BJ (cell line): Measurements from ENCODE around the gene VSIG8. TPM values are rescaled to one million over a fixed set of nuclear protein-coding genes. Genes with fewer than 3 reads are reported as not detected.

ENCODE experiments used
- CTCF ChIA-PET: fragments of 350-600 bp; formaldehyde crosslinking; extraction: SDS; loops from one replicate; lab custom pipeline; 2021; ENCODE audit warnings: antibody characterized with exemption, inconsistent platforms; lab: Yijun Ruan, JAX
- POLR2A ChIA-PET: fragments of 300-600 bp; sonication (Branson Sonifier 250); formaldehyde crosslinking; extraction: SDS; loops from one replicate; lab custom pipeline; 2021; ENCODE audit warnings: antibody characterized with exemption; lab: Charles Lee
- DNase-seq: peaks from one replicate; pipeline ENCODE4 v3.0.0-alpha.2; 2011; ENCODE audit warnings: low read depth
- H3K27me3 ChIP-seq: 2 replicates; pipeline ENCODE4 v1.6.0; 2011; ENCODE audit warnings: low read length; ENCODE audit not compliant: control insufficient read depth, insufficient read depth
- H3K36me3 ChIP-seq: 2 replicates; pipeline ENCODE4 v1.5.1; 2011; ENCODE audit warnings: low read length; ENCODE audit not compliant: control insufficient read depth, insufficient read depth
- H3K4me3 ChIP-seq: 2 replicates; pipeline ENCODE4 v1.5.1; 2011; ENCODE audit warnings: low read depth, mild to moderate bottlenecking, control low read depth, low read length
- CTCF ChIP-seq: IDR thresholded peaks from 2 replicates; pipeline ENCODE4 v1.5.1; 2011; ENCODE audit warnings: low read depth, mild to moderate bottlenecking, control low read depth, inconsistent platforms, low read length, moderate library complexity; ENCODE audit not compliant: insufficient read depth
- polyA plus RNA-seq: library from polyadenylated mRNA; depleted of rRNA; stranded (reverse); fragments of >200 nt; gene quantifications from 2 replicates; pipeline ENCODE4 v1.2.3, GENCODE V29; 2011

VSIG8 gene
- polyA plus RNA-seq, 1 experiment = not detected

- Histone ChIP-seq H3K4me3 (no peak overlapping the region), H3K27me3 (no peaks in the 10 kb centered on the region), H3K36me3 (no peaks in the 10 kb centered on the region)
- CTCF ChIA-PET = interaction anchor here (1.1 to 2.2 kb wide), 7 partner anchors 8 to 176 kb away, joined by 3 to 17 read pairs (median 4); no protein-coding TSS in a partner anchor
- no peak for DNase-seq
- TF ChIP-seq CTCF = no peak
- POLR2A ChIA-PET = no interaction called here
Observed at GRCh38 chr1:159831412-159832141, 30.9 kb downstream of the VSIG8 start.

- no peak for DNase-seq
- TF ChIP-seq CTCF = no peak
- no peaks in the 10 kb centered on the region for H3K27me3 ChIP-seq
- ChIA-PET CTCF (interaction anchor here (1.4 to 1.8 kb wide), 4 partner anchors 20 to 63 kb away, joined by 5 to 8 read pairs (median 6); no protein-coding TSS in a partner anchor), POLR2A (interaction anchor here (0.9 kb wide), 1 partner anchor 23 kb away, joined by 4 read pairs; no protein-coding TSS in a partner anchor)
- H3K36me3 ChIP-seq = no peaks in the 10 kb centered on the region
- H3K4me3 ChIP-seq = no peak overlapping the region
Observed at GRCh38 chr1:159830722-159831121, 31.7 kb downstream of the VSIG8 start.

GRCh38 chr1:159829822-159830465 lies 32.5 kb downstream of the VSIG8 start:
- H3K4me3 ChIP-seq = no peak overlapping the region
- DNase-seq = no peak
- TF ChIP-seq CTCF = no peak
- no peaks in the 10 kb centered on the region for H3K36me3 ChIP-seq
- ChIA-PET CTCF (interaction anchor here (0.9 to 2.0 kb wide), 6 partner anchors 10 to 64 kb away, joined by 3 to 8 read pairs (median 5); no protein-coding TSS in a partner anchor), POLR2A (interaction anchor here (0.9 kb wide), 1 partner anchor 23 kb away, joined by 4 read pairs; no protein-coding TSS in a partner anchor)
- no peaks in the 10 kb centered on the region for H3K27me3 ChIP-seq

GRCh38 chr1:159829273-159829634 lies 33.2 kb downstream of the VSIG8 start:
- POLR2A ChIA-PET = no interaction called here
- CTCF ChIA-PET = interaction anchor here (0.9 to 2.0 kb wide), 5 partner anchors 9 to 65 kb away, joined by 3 to 8 read pairs (median 5); no protein-coding TSS in a partner anchor
- H3K27me3 ChIP-seq = no peaks in the 10 kb centered on the region
- no peak for DNase-seq
- no peak overlapping the region for H3K4me3 ChIP-seq
- TF ChIP-seq CTCF = peak; percentile 33
- no peaks in the 10 kb centered on the region for H3K36me3 ChIP-seq
